ENCODE measurements around the gene RNMT. TPM values are rescaled to one million over a fixed set of nuclear protein-coding genes. Genes with fewer than 3 reads are reported as not detected.
A peak's percentile ranks its signal among the peaks of the same experiment; 100 is the strongest.

Gene RNMT
- total RNA-seq, 1 donor from 2014 or later: 6.4 TPM

DNA sequence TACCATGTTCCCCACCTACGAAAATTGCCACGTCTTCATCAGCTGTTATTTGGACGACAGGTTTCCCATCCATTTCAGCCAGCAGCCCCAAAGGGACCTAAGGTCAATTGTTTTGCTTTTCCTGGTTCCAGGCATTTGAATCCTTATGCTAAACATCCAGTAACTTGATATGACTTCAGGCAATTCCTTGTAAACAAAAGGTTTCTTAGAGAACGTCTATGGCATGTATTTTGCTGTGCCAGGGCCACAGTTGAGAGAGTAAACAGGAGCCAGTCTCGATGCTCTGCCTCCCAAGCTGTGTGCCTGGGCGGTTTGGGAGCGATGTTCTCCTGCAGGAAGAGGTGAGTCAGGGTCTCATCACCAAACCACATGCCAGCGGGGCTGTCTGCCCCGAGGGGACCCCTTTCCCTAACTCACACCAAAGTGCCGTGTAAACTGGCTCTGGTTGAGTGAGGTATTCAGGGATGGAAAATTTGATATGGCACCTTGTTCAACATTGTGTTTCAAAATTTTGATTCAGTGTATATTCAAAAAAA is 84.5 kb downstream of the RNMT start:
- intact Hi-C loops (cut with DNase I): no loop called here
- Histone ChIP-seq H3K27me3 (no peaks in the 10 kb centered on the region), H3K27ac (no peak overlapping the region), H3K4me3 (no peak overlapping the region), H3K9me3 (no peaks in the 10 kb centered on the region), H3K36me3 (no peaks in the 10 kb centered on the region), H3K4me1 (no peaks in the 10 kb centered on the region)
- no peak for TF ChIP-seq CTCF (IDR thresholded peaks at IDR 0.05)
- DNase-seq (ENCODE audit: low spot score in 2 of 2): no peak

- intact Hi-C loops (cut with DNase I): no loop called here
Observed at GRCh38 chr18:13811993-13812392, 85.5 kb downstream of the RNMT start.

GRCh38 chr18:13813271-13813849 is 86.9 kb downstream of the RNMT start:
- Histone ChIP-seq H3K36me3 (no peaks in the 10 kb centered on the region), H3K4me1 (no peaks in the 10 kb centered on the region), H3K27ac (no peak overlapping the region), H3K27me3 (no peaks in the 10 kb centered on the region), H3K4me3 (no peak overlapping the region), H3K9me3 (no peaks in the 10 kb centered on the region)
- peak; percentile 44 to 82 (median 79) for TF ChIP-seq CTCF (IDR thresholded peaks at IDR 0.05)
- intact Hi-C loops (cut with DNase I): no loop called here
- peak in 1 of 2 donors; percentile 74 for DNase-seq (ENCODE audit: low spot score in 2 of 2)

More at GRCh38 chr18:13811993-13812392, 85.5 kb downstream of the RNMT start:
- no peaks in the 10 kb centered on the region for H3K9me3 ChIP-seq
- no peak for TF ChIP-seq CTCF (IDR thresholded peaks at IDR 0.05)
- no peak overlapping the region for H3K27ac ChIP-seq
- DNase-seq (ENCODE audit: low spot score in 2 of 2): no peak
- H3K27me3 ChIP-seq: no peaks in the 10 kb centered on the region
- no peaks in the 10 kb centered on the region for H3K36me3 ChIP-seq
- no peaks in the 10 kb centered on the region for H3K4me1 ChIP-seq
- no peak overlapping the region for H3K4me3 ChIP-seq

Other genes starting within 250 kb of the RNMT start
- 2.1 TPM for gene FAM210A, start 115 bp upstream of the RNMT start, total RNA-seq
- not detected for gene MC5R, start 97.5 kb downstream of the RNMT start, total RNA-seq
- not detected for gene MC2R, start 188.9 kb downstream of the RNMT start, total RNA-seq